Stomach (tissue), 4 donors: Measurements from ENCODE around the gene SSTR3.

Experiments used
- CTCF ChIP-seq, 7 experiments: fragments of 450-650 bp in 4 of 7; fragments of 200-600 bp in 3 of 7; sonication (generic) in 3 of 7; IDR thresholded peaks; one replicate each; pipeline ENCODE4 v1.5.1; 2016 to 2019; ENCODE audit warnings: antibody characterized with exemption in 7 of 7, control low read depth in 2 of 7, mild to moderate bottlenecking in 1 of 7
- EP300 ChIP-seq: sonication (generic); formaldehyde crosslinking; IDR thresholded peaks from one replicate; pipeline ENCODE4 v1.6.1; 2017; ENCODE audit warnings: antibody characterized with exemption
- POLR2A ChIP-seq, 4 donors: fragments of 450-650 bp; IDR thresholded peaks; one replicate each; pipeline ENCODE4 v1.6.1; 2016; ENCODE audit warnings: antibody characterized with exemption in 4 of 4, control low read depth in 2 of 4, mild to moderate bottlenecking in 1 of 4, moderate library complexity in 1 of 4

- TF ChIP-seq CTCF (IDR thresholded peaks at IDR 0.05): no peak
- TF ChIP-seq POLR2A (IDR thresholded peaks at IDR 0.05): no peak
- no peak for TF ChIP-seq EP300
Measured at GRCh38 chr22:37233751-37234631, 21.7 kb upstream of the SSTR3 start.
